HTERT RPE-1 (cell line): ENCODE data around the gene IRF2BP2.

Experiments used
- in situ Hi-C: fragments of 300-500 bp; cut with MboI; formaldehyde crosslinking; loops from 4 replicates; pipeline ENCODE4 v1.14.3; 2020; ENCODE audit warnings: low sequenced_read_pairs

IRF2BP2 gene

DNA sequence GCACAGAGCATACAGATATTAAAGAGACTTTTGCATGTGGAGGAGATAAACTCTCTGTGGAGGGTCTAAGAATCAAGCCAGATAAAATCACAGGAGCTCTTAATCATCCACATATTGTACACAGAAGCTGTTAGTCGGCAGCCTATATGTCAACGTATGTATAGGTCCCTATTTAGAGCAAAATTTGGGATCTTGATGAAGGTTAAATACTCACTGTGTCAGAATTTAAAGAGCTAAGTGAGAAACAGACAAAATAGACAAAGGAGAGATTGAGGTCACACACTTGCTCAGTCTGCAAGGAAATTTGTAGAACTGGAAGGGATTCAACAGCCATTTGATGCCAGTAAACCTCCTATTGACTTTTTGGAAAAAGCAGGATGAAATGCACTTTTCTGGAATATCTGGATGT is 4.1 kb upstream of the IRF2BP2 start:
- in situ Hi-C loops, result no loop called here

DNA sequence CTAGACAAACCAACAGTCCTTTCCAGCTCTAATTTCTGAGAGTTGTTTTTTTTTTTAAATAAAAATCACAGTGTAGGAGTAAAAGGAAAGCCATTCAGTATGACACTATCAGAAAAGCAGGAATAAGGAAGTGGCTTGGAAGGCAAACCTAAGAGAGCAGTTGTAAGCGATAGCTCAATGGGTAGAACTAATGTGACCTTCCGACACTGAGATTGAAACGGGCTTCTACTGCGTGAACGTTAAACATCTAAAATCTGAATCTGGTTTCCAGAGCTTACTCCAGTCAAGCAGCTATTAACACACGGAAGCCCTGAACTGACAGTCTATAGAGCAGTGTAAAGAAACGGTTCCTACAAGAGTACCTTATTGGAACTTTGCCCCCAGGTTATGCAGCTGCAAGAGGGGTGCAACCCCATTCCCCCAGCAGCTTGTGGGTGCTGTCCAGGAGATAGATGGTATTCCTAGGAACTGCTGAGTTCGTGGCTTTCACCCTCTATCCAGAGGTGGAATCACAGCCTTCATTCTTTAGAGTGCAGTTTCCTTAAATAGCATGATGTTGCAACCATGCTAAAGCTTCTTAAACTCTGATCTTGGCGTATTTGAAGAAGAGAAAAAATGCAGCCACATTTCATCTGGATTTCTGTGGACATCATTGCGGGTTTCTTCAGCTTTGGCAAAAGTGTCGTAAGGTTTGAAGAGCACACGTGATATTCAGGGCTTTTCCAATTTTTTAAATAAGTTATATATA is 3.3 kb upstream of the IRF2BP2 start:
- in situ Hi-C loops, result no loop called here

DNA sequence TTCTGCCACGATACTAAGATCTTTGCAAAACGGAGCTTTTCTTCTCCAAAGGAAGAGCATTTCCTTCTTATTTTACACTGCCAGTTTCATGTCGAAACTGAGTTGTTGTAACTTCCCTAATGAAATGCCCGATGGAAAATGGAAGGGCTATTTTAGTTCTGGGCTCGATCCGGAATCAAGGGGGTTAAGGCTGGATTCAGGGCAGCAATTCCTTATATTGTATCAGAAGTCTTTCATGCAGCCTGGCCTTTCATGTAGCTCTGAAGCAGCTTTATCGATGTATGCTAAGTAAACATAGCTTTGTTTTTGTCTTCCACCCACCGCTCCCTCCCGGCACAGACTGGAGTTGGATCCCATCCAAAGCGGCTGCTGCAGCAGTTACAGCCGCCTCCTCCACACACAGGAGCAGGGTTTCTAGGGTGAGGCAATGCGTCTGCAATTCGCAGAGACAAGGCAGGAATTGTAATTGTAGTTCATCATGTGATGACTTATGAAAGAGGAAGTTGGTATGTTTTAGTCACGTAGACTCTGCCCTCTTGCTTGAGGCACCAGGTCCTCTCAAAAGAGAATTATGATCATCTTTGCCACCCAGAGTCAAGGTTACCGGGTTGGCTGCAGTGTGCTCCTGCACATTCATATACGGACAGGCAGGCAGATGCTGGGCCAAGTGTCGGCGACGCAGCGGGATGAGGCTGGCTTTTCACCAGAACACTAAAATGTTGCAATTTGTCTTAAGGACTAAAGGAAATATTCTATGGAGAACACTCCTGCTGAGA is 2.6 kb upstream of the IRF2BP2 start:
- in situ Hi-C loops, result no loop called here

DNA sequence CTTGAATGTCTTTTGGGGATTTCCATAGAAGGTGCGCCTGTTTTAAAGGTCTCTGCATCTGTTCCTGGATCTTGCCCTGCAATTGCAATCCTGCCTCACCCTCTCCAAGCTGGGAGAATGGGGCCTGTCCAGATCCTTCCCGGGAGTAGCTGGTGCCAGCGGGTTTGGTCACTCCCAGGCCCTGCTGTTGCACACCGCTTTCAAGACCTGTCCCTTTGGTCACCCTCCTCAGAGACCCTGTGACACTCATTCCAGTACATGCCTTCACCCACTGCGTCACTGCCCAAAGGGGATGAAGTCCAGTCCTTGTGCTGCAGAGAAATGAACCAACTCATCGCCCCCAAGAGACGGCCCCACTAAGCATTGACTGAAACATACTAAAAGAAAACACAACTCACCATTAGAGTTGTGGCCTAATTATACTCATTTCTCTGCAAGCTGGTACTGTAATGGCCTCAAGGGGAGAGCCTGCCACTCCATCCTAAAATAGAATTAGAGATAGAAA is 1.9 kb upstream of the IRF2BP2 start:
- in situ Hi-C loops, result no loop called here

DNA sequence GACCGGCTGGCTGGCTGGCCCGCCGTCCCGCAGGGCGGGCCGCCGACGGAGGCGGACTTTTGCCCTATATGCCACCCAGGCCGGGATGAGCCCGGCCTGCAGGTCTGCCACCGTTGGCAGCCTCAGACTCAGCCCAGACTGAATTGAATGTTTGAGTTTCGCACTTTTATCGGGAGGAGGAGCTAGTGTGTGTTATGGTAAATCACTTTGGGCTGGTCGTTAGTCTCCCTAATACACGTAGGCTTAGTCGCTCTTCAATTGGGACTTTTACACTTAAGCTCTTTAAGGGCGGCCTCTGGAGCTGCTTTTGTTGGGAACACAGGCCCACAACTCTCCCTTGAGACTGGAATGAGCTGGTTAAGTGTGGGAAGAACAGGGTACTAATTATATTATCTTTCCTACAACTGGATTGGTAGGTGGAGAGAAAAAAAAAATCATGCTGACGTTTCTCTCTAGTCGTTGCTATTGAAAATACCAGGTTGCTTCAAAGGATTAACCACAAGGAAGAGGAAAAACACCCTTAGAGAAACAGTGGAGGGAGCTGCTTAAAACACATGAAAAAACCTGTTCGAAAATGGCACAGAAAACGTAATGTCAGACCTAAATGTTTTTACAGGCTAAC is 1.4 kb upstream of the IRF2BP2 start:
- in situ Hi-C loops, result no loop called here

DNA sequence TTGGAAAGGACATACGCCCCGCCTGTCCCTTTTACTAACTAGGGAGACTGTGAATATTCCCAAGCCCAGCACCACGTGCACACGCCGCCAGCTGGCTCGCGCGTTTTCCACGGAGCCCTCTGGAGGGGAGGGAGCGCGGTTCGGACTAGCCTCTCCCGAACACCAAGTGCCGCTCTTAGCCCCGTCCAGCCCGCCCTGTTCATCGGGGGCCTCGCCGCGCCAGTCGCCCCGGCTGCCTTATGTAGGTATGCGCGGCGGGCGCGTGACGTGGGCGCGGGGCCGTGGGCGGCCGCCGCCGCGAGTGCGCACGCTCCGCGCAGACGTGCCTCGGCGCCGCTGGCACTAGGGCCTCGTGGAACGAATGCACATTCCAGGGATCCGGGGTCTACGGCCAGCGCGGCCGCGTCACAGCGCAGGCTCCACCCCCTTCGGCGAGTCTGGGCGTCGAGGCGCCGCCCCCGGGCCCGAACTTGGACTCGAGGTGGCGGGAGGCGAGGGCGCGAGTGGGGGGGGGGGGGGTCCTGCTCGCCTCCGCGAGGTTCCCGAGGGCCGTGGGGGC is 767 bp upstream of the IRF2BP2 start:
- in situ Hi-C loops, result no loop called here

DNA sequence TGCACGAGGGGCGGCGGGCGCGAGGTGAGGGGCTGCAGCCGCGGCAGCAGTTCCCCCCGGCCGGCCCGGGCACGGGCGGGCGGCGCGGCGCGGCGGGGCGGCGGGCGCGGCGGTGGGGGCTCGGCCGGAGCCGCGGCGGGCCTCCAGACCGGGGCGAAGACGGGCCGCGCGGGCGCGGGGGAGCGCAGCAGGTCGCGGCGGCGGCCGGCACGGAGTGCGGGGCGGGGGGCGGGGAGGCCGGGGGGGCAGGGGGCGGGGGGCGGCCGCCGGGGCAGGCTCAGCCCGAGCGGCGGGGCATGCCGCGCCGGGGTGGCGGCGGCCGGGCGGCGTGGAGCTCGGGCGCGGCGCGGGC is 311 bp downstream of the IRF2BP2 start:
- in situ Hi-C loops, result no loop called here

DNA sequence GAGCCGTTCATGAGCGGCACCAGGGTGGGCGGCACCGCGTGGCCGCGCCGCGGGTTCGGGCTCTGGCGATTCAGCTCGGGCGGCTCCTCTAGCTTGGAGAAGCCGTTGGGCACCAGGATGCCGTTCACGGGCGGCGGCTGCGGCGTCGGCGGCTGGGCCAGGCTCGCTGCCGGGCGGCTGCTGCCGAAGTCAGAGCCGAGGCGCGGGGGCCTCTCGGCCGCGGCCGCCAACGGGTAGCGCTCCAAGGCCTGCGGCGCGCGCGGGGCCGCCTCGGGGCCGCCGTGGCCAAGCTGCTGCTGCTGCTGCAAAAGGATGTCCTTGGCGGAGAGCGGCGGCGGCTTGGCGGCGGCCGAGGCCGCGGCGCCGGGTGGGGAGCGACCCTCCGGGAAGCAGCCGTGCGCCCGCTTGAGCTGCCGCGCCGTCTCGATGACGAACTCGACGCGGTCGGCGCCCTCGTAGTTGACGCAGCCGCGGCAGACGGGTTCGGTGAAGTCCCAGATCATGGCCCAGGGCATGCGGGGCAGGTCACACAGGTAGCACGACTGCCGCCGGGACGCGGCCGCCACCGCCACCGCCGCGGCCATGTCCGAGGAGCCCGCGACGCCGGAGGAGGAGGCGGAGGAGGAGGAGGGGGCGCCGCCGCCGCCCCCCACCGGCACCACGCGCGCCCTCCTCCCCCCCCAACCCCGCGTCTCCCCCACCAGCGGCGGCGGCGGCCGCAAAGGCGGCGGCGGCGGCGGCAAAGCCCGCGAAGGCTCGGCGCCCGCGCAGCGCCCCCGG is 877 bp downstream of the IRF2BP2 start:
- in situ Hi-C loops, result no loop called here

DNA sequence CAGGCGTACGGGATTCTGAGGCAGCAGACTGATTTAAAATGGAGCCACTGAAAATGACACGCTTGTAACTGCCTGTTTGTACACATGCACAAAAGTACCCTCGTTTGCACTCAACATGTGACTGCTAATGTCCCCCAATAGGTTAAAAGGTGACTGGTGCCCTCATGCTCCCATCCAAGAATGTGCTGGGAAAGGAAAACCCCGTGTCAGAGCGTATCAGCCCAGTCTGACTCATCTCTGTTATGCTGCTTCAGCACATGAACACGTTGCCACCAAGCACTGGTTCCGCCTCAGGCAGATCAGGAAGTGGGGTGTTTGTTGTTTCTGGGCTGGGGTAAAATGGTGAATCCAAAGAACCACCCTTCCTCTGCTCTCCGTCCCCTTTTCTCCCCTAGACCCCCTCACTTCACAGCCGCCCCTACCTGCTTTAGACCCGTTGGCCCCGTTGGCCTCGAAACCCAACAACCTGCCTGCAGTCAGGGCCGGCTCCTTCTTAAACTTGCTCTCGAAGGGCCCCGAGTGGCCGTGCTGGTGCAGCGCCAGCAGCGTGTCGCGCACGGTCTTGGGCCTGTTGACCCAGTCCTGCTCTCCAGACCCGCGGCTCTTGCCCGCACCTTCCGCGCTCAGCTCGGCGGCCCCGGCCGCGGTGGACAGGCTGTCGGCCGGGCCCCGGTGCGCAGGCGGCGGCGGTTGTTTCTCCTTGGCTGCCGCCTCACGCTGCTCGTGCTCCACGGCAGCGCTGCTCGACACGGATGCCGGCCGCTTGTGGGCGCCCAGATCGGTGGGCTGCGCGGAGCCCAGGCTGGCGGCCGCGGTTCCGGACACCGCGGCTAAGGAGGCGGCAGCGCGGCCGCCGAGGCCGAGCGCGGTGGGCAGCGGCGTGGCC is 1.7 kb downstream of the IRF2BP2 start:
- in situ Hi-C loops, result no loop called here

DNA sequence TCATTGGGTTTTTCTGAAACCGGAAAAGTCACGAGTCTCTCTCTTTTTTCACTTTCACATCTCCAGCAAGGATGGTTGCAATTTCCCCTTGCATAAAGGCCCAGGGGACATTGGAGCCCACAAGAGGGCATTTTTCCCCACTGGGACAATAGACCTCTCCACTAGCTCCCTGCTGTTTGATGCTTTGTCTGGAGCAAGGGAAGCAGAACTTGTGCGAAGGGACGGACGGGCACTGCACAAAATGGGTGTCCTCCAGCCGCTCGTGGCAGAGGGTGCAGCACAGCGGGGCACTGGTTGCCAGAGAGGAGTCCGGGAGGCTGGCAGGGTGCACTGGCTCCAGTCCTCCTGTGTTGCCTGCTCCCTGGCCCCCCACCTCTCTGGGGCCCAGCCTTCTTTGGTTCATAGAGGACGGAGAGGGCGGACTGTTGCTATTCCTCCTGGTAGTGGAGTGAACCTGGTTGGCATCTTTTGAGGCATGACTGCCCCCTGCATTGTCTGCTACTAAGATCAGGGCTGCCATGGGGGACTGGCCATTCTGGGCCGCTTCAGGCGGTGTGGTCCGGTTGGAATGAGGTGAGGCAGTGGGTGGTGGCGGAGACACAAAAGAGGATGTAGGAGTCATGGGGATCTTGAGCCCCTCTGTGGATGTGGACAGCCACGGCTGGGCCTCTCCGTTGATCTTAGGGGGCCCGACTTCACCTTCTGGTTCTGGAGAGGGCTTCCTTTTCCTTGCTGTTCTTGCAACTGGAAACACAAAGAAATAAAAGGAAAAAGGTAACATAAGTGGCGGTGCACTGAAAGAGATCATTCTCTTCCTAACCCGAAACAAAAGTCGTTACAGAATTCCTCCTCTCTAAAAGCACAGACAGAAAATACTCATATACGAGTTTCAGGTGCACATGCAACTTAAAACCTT is 2.6 kb downstream of the IRF2BP2 start:
- in situ Hi-C loops, result no loop called here

DNA sequence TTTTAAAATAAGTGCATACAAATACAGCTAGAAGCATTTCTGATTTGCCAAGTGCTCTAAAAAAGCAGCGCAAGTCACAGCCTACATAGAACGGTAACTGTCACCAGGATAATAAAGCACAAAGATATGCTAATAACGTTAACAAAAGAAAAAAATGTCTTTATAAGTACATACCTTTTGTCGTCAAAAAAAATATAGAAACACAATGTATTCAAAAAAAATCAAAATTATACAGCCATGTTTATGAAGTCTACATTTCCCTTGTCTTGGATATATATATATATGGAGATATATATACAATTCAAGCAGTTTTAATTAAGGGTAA is 3.2 kb downstream of the IRF2BP2 start:
- in situ Hi-C loops, result no loop called here

DNA sequence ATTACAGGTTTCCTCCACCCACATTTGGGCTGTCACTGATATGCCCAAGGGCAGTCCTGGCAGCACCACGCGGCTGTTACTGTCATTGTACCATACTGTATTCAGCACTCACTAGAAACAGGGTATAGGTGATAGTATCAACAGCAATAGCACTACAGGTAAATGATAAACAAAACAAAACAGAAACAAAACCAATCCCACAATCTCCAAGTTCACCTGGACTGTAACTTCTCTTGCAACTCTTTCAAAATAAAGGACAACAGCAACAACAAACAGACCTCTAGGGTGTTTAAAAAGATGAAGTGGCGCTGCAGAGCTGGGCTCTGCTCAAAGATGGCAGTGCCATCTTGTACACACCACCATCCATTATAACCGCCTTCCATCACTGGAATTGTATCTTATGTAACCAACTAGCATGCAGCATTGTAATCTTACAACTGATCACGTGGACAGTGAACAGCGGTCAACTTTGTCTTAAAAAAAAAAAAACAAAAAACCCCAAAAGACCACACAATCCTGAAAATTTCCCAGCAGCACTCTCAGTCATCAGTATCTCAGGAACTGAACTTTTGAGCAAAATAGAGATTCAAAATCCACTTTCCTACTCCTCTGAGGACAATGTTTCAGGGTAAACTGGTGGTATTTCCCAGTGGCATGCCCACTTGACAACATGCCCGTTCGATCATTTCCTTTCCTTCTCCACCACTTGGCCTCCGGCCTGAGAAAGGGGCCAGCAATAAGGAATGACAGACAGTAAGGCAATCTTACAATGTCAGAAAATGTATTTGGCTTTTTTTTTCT is 3.8 kb downstream of the IRF2BP2 start:
- in situ Hi-C loops, result no loop called here

DNA sequence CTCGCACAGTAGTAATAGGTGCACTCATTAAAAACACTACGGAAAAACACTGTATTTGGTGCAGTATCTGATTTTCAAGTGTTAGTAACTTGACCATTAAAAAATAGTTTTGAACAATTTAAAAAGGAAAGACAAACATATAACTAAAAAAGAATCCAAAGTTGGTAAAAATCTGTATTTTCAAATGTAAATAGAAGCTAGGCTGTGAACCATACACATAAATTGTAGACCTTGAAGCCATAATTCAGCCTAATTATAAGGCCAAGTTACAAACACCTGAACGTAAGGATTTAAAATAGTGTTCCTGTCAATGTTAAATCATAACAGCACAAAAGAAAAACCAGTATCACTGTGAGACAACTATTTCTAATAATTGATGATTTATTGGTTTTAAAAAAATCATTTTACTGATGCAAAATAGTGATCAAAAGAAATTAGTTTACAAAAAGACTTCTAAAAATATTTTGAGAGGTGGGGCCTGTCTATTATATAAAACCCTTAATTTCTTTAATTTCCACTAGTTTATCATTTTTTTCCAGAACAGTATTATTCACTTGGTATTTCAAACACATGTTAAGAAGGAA is 4.5 kb downstream of the IRF2BP2 start:
- in situ Hi-C loops, result no loop called here

DNA sequence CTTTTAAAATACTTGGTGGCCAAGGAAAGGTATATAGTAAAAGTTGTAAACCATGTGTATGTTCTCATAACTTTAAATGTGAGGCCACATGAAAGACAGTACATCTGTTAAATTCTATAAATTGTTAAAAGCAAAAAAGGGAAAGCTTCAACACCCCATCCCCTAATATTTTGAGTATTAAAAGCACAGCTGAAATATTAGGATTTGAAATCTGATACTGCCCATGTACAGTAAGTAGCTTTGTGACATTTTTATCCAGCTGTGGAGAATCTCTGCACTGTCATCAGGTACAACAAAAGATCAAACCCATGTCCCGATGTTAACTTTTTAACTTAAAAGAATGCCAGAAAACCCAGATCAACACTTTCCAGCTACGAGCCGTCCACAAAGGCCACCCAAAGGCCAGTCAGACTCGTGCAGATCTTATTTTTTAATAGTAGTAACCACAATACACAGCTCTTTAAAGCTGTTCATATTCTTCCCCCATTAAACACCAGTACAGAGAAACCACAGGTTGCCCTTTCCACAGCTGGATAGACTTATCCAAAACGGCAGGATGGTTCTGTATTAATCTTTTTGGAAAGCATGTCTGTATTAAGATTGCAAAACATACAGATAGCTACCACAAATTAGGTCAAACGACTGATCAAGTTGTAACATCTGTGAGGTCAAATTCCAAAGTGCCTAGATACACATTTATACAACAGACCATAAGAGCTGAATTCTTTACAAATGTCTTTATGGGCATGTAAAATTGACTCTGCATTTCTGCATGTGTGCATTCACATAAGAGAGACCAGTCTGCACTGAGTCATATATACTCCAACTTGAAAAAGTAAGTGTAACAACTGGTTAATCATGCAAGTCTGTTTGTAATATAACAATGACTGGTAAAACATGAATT is 5.2 kb downstream of the IRF2BP2 start:
- in situ Hi-C loops, result no loop called here

DNA sequence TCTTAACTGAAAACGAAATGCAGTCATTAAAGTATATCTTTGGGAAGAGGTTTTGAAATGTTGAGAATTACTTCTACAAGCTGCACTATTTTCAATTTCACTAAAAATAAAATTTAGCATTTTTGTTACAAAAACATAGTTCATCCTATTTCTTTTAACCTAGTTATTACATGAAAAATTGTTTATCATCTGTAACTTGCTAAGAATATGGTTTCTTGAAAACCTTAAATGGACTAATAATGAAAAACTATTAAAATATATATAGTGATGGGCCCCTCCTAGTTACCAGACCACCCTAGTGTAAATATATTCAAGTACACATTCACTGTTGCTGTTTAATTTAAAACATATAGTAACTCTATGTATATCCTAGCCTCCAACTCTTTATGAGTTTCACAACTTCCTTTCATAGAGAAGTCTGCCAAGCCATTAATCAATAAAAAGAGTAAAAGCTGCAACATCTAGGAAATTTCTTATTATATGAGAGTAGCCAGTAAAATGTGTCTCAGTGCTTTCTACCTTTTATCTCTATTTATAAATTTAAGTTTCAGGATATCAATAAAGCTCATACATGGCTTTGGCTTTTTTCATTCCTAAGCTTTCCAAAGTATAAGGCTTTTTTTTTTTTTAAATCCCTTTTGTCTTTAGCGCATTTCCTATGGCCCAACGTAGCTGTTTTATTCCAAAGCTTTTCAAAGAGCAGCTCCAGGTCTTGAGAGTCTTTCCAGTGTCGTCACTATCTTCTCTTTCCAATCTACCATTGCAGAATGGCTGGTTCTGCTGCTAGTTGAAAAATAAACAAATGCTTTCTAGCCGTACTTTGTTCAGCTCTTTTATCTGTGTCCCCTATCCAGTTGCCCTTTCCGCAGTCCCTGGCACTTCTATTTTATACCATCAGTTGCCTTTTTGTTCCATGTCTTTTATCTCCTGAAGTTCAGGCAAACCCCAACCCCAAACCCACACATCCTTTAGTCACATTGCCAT is 6.5 kb downstream of the IRF2BP2 start:
- in situ Hi-C loops, result no loop called here
